Right lung (tissue), 10 donors: ENCODE measurements around the gene SLC5A8. TPM values are rescaled to one million over a fixed set of nuclear protein-coding genes. Genes with fewer than 3 reads are reported as not detected.

ENCODE experiments used
- DNase-seq, 2 donors: peaks; one replicate each; pipeline ENCODE4 v3.0.0-alpha.2; 2013
- long read RNA-seq, 8 donors: transcript quantifications; one replicate each; lab custom pipeline, GENCODE V29; 2026
- polyA plus RNA-seq, 5 donors: library from polyadenylated mRNA; unstranded; fragments of 120-200 nt; gene quantifications; one replicate each; pipeline versions ENCODE4 v1.2.1 to v1.2.3, GENCODE V29; 2013; ENCODE audit warnings: inconsistent platforms in 1 of 5, low replicate concordance in 1 of 5; ENCODE audit not compliant: insufficient read length in 5 of 5, insufficient read depth in 1 of 5

SLC5A8 gene
- under 1 TPM in 1 of 5 donors, not detected in 4; 0.16 TPM for polyA plus RNA-seq
- long read RNA-seq, donor 1, result 0 reads
- long read RNA-seq, donor 2, result 0 reads
- long read RNA-seq, donor 3, result 0 reads
- long read RNA-seq, donor 4, result 0 reads
- long read RNA-seq, donor 5, result 0 reads
- long read RNA-seq, donor 6, result 0 reads
- long read RNA-seq, donor 7, result 0 reads
- long read RNA-seq, donor 8, result 0 reads

GRCh38 chr12:101209319-101210302 is at the start of gene SLC5A8:
Gene SLC5A8, minus strand, starts transcription at chr12:101210238. Its CDS starts 390 bp downstream, at chr12:101209848.
- no peak for DNase-seq

DNA sequence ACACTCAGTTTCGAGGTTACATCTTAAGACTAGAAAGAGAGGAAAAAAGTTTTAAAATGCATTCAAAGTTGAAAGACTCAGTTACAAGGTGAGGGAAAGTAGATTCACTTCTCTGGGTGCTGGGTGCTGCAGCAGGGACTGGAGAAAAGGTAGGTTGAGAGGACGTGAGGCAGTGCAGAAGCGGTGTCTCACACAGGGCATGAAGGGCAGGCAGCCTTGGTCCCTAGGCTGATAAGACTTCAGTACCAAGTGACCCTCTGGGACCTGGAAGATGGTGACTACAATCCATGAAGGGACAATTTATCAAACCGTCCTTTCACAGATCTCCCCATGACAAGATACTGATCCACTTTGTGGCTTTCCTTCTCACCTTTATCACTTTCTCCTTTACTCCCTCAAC is 47.3 kb upstream of the SLC5A8 start:
- DNase-seq, result no peak

- DNase-seq, result no peak
These were observed 46.2 kb upstream of the SLC5A8 start for GRCh38 chr12:101256266-101256665.

DNA sequence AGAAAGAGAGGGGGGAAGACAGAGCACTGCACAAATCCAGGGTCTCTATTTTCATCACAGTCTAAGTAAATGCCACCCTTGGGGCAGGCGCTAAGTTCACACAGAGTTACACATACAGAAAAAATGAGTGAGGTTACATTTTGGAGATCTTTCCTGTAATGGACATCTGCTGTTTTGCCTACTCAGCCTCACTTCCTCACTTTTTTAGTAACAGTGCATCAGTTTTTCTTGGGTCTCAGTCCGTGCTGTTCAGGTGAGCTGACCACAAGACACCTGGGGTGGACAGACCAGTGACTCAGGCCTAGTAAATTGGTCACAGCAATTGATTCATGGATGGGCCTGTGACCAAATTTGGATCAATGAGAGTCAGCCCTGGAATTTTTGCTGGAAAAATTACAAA is 33.6 kb upstream of the SLC5A8 start:
- no peak for DNase-seq

DNA sequence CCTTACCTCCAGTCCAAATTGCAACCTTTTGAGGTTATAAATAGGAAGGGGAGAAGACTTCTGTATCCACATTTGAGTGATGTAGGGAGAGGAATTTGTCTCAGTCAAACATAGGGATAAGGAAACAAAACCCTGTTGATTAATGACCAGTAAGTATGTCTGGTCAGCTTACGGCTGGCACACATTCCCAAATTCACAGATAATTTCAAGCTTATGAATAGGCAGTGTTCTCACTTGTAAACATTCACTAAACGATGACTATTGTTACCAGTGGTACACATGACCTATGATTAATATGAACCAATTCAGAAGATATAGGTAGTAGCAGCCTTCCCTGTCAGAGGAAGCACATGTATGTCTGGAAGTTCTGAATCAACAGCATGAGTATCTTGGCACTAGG is 33.0 kb upstream of the SLC5A8 start:
- no peak for DNase-seq

DNA sequence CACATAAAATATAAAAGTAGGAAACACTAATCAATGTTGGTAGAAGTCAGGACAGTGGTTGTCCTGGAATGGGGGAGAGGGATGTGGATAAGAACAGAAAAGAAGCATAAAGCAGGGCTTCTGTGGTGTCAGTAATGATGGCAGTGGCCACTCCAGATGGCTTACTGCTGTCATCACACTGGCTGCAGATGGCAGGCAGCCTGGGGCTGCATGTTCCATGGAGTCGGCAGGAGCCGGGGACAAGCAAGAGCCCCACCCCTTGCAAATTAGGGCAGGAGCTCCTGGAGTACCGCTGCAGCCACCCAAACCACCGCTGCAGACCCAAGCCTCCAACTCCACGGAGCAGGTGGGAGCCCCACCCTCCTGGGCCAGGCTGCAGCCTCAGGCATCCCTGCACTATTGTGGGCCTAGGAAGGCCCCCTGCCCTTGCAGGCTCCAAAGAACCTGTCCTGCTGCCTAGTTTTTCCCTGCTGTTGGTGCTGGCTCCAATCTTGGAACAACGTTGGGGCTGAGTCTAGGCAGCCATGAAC is 28.8 kb upstream of the SLC5A8 start:
- no peak for DNase-seq

- no peak for DNase-seq
These were observed 28.3 kb upstream of the SLC5A8 start for GRCh38 chr12:101238306-101238705.

- DNase-seq, result no peak
These were observed 25.6 kb upstream of the SLC5A8 start for GRCh38 chr12:101235686-101236085.

GRCh38 chr12:101231636-101232035 is 21.6 kb upstream of the SLC5A8 start:
- no peak for DNase-seq

GRCh38 chr12:101230547-101230946 is 20.5 kb upstream of the SLC5A8 start:
- no peak for DNase-seq

DNA sequence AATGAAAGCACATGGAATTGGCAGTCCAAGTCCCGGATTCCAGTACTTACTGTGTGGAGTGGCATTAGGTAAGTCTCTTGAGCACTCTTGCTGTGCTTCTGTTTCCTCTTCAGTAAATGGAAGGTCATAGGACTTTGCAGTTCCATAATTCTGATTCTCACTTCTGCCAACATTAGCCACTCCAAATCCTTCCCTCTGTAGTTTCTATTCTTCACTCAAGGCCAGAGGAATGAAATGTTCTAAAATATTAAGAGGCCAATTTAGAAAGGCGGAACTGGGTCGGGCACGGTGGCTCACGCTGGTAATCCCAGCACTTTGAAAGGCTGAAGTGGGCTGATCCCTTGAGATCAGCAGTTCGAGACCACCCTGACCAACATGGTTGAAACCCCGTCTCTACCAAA is 19.8 kb upstream of the SLC5A8 start:
- DNase-seq, result no peak

DNA sequence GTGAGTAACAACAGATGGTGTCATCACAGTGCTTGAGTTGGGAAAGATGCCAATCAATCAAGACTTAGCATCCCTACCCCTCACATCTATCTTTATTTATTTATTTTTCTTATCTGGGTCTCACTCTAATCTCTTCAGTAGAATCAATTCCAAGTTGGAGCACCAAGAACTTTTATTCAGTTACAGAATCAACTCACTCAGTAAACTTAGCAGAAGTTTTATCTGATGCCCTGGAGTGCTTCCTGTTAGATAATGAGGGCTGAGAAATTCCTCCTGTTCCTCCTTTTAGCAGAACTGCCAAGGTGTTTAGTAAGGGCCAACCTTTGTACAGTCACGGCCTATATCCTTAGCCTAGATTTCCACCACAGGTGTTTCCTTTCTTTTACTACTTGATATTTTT is 11.3 kb upstream of the SLC5A8 start:
- no peak for DNase-seq

GRCh38 chr12:101216810-101217209 is 6.8 kb upstream of the SLC5A8 start:
- no peak for DNase-seq

- no peak for DNase-seq
These were observed 2.8 kb downstream of the SLC5A8 start for GRCh38 chr12:101207086-101207780.

DNA sequence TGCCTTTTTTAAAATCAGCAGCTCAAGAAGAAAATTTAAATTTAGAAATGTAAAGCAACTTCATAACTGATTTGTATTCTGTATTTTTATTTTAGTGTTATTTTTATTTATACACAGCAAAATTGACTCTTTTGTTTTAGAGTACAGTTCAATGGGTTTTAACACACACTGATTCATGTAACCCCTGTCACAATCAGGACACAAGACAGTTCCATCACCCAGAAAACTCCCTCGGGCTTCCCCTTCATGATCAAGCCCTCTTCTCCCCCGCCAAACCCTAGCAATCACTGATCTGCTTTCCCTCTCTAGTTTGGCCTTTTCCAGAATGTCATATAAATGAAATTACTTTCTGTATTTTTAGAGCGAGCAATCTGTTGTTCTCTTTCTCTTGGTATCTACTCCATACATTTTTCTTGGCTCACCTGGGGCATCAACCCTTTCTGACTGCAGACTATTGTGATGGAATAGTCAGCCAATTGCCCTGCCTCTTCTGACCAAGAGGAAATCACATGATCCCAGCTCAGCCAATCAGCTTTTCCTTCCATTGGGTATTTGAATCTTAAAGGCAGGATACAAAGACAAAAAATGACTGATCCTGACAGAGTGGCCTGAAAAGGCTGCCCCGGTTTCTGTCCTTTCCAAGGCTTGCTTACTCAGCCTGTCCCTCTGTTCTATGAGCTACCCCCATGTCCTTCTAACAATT is 5.3 kb downstream of the SLC5A8 start:
- DNase-seq, result no peak

- no peak for DNase-seq
These were observed 9.2 kb downstream of the SLC5A8 start for GRCh38 chr12:101200824-101201223.

DNA sequence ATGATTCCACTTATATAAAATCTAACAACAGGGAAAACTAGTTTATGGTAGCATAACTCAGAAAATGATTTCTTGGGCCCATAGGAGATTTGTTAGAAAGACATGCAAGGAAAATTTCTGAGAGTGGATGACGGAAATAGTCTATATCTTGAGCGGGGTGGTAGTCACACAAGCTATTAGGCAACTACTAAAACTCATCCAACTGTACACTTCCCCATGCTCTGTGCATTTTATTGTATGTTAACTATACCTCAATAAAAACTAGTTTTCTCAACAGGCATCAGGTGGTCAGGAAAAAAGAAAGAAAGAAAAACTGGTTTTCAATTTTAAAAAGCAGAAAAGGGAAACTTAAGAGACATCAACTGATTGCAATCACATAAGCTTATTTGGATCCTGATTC is 9.9 kb downstream of the SLC5A8 start:
- DNase-seq, result no peak

DNA sequence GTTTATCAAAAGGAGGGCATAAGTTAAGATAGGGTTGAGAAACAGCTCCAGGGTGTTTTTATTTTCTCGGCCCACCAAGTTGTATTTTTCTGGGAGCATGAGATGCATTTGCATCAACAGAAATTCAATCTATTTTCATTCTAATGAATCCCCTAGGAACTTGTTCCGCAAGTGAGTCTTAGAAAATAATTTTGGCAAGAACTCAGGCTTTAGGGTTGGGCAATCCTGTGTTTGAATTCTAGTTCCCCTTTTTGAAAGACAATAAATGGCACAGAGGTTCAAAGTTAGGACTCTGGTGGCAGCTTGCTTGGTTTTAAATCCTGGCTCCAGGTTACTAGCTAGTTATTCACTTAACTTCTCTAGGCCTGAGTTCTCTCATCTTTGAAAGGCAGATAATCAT is 23.7 kb downstream of the SLC5A8 start:
- no peak for DNase-seq

DNA sequence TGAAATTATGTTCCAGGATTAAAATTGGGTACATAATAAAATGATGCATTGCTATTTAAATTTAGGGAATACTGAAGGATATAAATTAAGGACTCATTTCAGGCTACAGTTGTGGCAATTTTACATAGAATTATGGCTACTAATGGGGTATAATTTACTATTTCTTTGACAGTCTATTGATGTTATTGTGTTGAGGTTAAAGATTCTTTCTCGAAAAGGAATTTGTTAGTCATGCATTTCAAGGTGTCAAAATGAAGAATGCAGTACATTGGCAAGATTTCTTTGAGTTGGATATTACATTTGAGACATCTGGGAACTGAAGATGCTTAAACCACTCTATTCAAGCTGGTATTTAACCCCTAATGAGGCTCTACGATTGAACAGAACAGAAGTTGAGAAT is 28.3 kb downstream of the SLC5A8 start:
- no peak for DNase-seq

- no peak for DNase-seq
These were observed 35.5 kb downstream of the SLC5A8 start for GRCh38 chr12:101174541-101174940.

DNA sequence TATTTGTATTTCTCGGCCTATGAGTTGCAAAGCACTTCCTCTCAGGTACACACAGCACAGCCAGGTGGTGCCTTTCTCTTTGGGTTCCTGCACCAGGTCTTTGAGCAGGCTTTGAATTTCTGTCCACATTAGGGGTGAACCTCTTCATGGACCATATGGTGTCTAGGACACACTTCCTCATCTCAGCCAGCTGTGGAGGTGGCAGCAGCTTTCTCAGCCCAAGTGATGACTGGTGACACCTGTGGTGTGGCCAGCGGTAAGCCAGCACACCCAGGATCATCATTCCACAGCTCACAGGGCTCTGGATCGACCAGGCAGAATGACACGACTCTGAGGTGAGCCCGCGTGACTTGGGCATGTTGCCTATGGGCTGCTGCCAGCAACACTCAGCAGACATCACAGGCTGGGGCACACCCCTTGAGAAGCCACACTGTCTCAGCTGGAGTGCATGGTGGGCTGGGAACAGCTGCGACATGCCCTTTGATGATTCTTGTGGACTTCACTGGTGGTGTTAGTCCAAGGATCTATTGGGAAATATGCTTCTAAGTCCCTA is 36.8 kb downstream of the SLC5A8 start:
- DNase-seq, result no peak
